PFSK-1 (cell line): ENCODE measurements around the gene CAPN10.

Experiments used
- FOXP2 ChIP-seq: optimal IDR thresholded peaks from 2 replicates; pipeline ENCODE3; 2011; ENCODE audit warnings: borderline replicate concordance, control low read depth, inconsistent platforms; ENCODE audit not compliant: insufficient read depth; ENCODE audit errors: extremely low read length, extremely low read depth
- POLR2AphosphoS5 ChIP-seq: IDR thresholded peaks from 2 replicates; pipeline ENCODE4 v1.6.1; 2012; ENCODE audit warnings: low read depth, mild to moderate bottlenecking, control low read depth, low read length, moderate library complexity
- SIN3A ChIP-seq: IDR thresholded peaks from 2 replicates; pipeline ENCODE4 v1.6.1; 2012; ENCODE audit warnings: mild to moderate bottlenecking, low read length, moderate library complexity, borderline replicate concordance; ENCODE audit not compliant: insufficient read depth
- TAF1 ChIP-seq: IDR thresholded peaks from 2 replicates; pipeline ENCODE4 v1.6.1; 2012; ENCODE audit warnings: low read length, control low read depth, borderline replicate concordance; ENCODE audit not compliant: insufficient read depth
- TF ChIP-seq, protein P1 (sequence below), 2 experiments: IDR thresholded peaks; 2 replicates each; pipeline versions ENCODE4 v1.6.1 to v1.8.0; 2011 to 2012; ENCODE audit warnings: low read depth in 2 of 2, low read length in 2 of 2, control low read depth in 1 of 2, inconsistent platforms in 1 of 2, mild to moderate bottlenecking in 1 of 2, moderate library complexity in 1 of 2; ENCODE audit not compliant: insufficient read depth in 1 of 2

CAPN10 gene

DNA sequence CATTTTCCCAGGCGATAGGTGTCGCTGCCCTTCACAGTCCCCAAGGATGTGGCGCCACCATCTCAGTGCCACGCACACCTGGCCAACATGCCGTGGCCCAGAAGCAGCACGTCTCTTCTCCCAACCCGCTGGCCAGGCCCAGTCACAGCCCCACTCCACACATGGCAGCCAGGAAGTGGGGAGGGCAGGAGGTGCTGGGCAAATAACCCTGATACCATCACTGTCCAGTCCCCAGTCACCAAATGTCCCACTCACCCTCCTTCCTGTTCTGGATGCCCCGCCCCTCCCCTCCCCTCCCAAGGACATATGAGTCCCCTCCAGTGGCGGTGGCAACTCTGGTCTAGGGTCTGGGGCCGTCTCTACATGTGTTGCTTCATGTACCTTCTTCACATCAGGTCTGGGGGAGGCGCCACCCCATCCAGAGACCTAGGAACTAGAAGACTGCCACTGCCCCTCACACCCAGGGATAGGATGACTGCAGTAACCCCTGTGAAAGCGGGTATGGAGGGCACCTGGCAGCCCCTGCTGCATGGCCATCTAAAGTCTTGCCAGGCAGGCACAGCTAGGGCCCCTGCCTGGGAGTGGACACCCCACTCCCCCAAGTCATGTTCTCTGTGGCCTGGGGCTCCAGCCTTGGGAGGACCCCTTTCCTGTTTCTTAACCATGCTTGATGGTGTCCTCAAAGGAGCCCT, 7.3 kb upstream of the CAPN10 start:
- TF ChIP-seq SIN3A (no peak), TAF1 (no peak), FOXP2 (no peak)
- TF ChIP-seq, protein P1, sequence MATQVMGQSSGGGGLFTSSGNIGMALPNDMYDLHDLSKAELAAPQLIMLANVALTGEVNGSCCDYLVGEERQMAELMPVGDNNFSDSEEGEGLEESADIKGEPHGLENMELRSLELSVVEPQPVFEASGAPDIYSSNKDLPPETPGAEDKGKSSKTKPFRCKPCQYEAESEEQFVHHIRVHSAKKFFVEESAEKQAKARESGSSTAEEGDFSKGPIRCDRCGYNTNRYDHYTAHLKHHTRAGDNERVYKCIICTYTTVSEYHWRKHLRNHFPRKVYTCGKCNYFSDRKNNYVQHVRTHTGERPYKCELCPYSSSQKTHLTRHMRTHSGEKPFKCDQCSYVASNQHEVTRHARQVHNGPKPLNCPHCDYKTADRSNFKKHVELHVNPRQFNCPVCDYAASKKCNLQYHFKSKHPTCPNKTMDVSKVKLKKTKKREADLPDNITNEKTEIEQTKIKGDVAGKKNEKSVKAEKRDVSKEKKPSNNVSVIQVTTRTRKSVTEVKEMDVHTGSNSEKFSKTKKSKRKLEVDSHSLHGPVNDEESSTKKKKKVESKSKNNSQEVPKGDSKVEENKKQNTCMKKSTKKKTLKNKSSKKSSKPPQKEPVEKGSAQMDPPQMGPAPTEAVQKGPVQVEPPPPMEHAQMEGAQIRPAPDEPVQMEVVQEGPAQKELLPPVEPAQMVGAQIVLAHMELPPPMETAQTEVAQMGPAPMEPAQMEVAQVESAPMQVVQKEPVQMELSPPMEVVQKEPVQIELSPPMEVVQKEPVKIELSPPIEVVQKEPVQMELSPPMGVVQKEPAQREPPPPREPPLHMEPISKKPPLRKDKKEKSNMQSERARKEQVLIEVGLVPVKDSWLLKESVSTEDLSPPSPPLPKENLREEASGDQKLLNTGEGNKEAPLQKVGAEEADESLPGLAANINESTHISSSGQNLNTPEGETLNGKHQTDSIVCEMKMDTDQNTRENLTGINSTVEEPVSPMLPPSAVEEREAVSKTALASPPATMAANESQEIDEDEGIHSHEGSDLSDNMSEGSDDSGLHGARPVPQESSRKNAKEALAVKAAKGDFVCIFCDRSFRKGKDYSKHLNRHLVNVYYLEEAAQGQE (IDR thresholded peaks at IDR 0.05; ENCODE audit: insufficient read depth in 1 of 2, low read depth in 2 of 2, low read length in 2 of 2), result no peak

DNA sequence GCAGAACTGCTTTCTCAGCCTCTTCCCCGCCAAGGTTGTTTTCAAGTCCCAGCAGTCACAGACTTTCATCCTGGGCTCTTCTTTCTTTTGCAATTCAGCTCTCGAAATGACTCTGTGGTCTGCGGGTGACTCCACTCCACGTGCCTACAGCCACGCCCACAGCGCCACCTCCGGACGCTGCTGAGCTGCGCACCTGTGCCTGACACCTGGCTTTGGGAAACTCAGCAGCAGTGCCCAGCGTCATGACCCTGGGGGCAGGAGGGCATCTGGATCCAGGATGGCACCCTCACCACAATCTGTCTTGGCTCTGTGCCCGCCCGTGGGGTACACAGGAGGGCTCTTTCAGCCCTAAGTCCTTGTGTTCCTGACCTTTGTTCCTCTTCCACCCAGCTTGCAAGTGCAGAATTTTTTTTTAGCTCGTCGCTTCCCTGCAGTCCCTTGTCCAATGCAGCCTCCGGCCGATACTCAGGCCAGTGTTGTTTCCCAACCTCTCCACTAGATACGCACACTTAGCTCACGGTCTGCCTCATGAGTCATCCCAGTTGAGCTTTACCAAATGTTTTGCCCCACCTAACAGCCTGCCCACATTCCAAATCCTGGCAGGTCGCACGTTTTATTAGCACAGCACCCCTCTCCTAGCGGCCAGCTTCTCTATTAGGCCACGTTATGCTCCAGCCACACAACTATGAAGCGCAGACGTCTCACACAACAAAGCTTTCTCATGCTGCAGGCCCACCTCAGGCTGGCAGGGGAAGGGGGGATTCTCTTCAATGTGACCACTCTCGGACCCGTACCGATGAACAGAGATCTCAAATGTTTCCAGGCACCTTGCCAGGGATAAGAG, 6.5 kb upstream of the CAPN10 start:
- TF ChIP-seq, protein P1 (IDR thresholded peaks at IDR 0.05; ENCODE audit: insufficient read depth in 1 of 2, low read depth in 2 of 2, low read length in 2 of 2), result no peak
- TF ChIP-seq FOXP2, result no peak
- no peak for TF ChIP-seq TAF1
- TF ChIP-seq SIN3A, result no peak
- TF ChIP-seq POLR2AphosphoS5, result no peak; the same call in 1 of the 2 replicates

DNA sequence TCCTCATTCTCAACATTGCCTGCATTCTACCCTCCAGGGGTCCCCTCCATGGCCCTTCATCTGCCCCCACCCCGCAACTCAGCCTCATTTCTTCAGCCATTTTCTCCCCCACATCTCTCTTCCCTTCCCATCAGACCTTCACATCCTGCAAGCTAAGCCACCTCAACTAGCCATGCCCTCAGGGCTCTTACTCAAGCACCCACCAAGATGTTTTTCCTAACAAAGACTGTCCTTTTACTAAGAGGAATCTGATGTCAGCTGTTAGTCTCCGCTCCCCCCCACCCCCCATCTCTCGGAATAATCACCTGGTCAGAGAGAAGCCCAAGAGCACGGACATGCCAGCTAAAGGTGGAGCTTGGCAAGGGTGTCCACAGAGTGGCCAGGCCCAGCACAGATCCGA, 4.7 kb upstream of the CAPN10 start:
- TF ChIP-seq, protein P1 (IDR thresholded peaks at IDR 0.05; ENCODE audit: insufficient read depth in 1 of 2, low read depth in 2 of 2, low read length in 2 of 2), result no peak
- no peak for TF ChIP-seq SIN3A
- TF ChIP-seq FOXP2, result no peak
- TF ChIP-seq POLR2AphosphoS5, result no peak

DNA sequence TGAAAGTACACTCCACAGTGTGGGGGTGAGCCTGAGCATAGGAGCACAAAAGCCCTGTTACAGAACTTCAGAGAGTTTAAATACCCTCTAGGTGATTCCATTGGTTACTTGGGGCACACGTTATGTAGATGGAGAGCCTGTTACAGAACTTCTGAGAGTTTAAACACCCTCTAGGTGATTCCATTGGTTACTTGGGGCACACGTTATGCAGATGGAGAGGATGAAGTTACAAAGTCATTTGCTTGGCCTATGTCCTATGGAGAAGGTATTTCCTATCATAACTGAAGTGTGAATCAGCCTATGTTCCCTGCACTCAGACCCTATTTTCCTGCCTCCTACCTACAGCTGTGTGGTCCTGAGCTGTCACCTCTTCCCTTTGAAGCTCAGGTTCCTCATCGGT, 3.8 kb upstream of the CAPN10 start:
- TF ChIP-seq, protein P1 (IDR thresholded peaks at IDR 0.05; ENCODE audit: insufficient read depth in 1 of 2, low read depth in 2 of 2, low read length in 2 of 2), result no peak
- TF ChIP-seq TAF1, result no peak
- no peak for TF ChIP-seq POLR2AphosphoS5
- no peak for TF ChIP-seq SIN3A
- no peak for TF ChIP-seq FOXP2

DNA sequence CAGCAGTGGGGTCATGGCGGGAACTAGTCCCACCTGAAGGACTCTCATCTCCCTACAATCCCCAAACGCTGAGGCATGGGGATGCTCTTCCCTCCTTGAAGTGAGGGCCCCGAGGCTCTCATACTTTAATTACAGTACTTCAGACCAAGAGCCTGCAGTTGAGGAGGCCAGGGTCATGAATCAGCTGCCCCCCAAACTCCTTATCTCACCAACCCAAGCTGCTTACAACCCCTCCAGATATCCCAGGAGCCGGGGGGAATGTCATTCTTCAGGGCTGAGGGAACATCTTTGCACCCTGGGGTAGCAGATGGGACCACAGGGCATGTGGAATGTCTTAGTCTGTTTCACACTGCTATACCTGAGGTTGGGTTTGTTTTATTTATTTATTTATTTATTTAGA, 2.8 kb upstream of the CAPN10 start:
- TF ChIP-seq, protein P1 (IDR thresholded peaks at IDR 0.05; ENCODE audit: insufficient read depth in 1 of 2, low read depth in 2 of 2, low read length in 2 of 2), result no peak
- no peak for TF ChIP-seq TAF1
